Pancreas (tissue), 10 donors: ENCODE results near the gene IFNL2. TPM values are rescaled to one million over a fixed set of nuclear protein-coding genes. Genes with fewer than 3 reads are reported as not detected.

Experiments used
- ATAC-seq, 4 donors: fragments of 200-7000 bp; cut with Tn5 transposase; one replicate each; pipeline versions ENCODE4 v1.8.0 to v1.9.1; 2020; ENCODE audit warnings: mild to moderate bottlenecking in 4 of 4, moderate library complexity in 4 of 4
- DNase-seq, 6 donors: peaks; one replicate each; pipeline ENCODE4 v3.0.0-alpha.2; 2020
- FAIRE-seq: peaks from 2 replicates; lab custom pipeline; 2012; peaks lifted over from hg19 to GRCh38; lab: Jason Lieb, UNC
- H3K27ac ChIP-seq, 4 donors: fragments of 200-600 bp; sonication (generic); 1 replicate in 3 of 4; 2 replicates in 1 of 4; pipeline versions ENCODE4 v1.5.0 to v1.8.0; 2020
- H3K27me3 ChIP-seq, 4 donors: fragments of 200-600 bp; one replicate each; pipeline ENCODE4 v1.8.0; 2021
- H3K36me3 ChIP-seq, 3 donors: fragments of 200-600 bp; sonication (generic) in 1 of 3; one replicate each; pipeline versions ENCODE4 v1.5.0 to v1.8.0; 2020 to 2021
- H3K4me1 ChIP-seq, 3 donors: fragments of 200-600 bp; one replicate each; pipeline ENCODE4 v1.8.0; 2021
- H3K4me3 ChIP-seq, 4 donors: fragments of 200-600 bp; sonication (generic) in 2 of 4; one replicate each; pipeline versions ENCODE4 v1.5.0 to v1.8.0; 2020 to 2021
- H3K9me3 ChIP-seq, 4 donors: fragments of 200-600 bp; one replicate each; pipeline ENCODE4 v1.8.0; 2021
- CTCF ChIP-seq, 4 donors: fragments of 200-600 bp; sonication (generic) in 3 of 4; IDR thresholded peaks; one replicate each; pipeline versions ENCODE4 v1.5.0 to v1.8.0; 2021; ENCODE audit warnings: antibody characterized with exemption in 4 of 4
- WGBS, 2 donors: extraction: QIAGEN DNeasy Blood & Tissue Kit; methylation state at CpG; one replicate each; pipeline ENCODE4 v1.1.7; 2013; 5-methylcytosine and 5-hydroxymethylcytosine counted together
- intact Hi-C, 3 donors: fragments of 100-400 bp; cut with DNase I; formaldehyde crosslinking; loops; one replicate each; pipeline versions ENCODE4 v1.11.1 to v1.14.2; 2022
- polyA plus RNA-seq, 2 donors: library from polyadenylated mRNA; stranded (reverse); fragments of 200-250 nt; gene quantifications; one replicate each; pipeline ENCODE4 v1.2.3, GENCODE V29; 2013
- total RNA-seq, 6 donors: library from RNA; stranded (reverse); fragmentation: NEBNext Ultra II Directional in 4 of 6; extraction: Animal tissue kit (Norgen Biotek cat#: 25700) in 4 of 6; gene quantifications; one replicate each; pipeline versions ENCODE4 v1.2.1 to v1.2.4, GENCODE V29; 2021 to 2023
- donor health status: healthy with polysubstance abuse.
- donor health status: DM: no; HTN: no; CAD: no; lungs with moderate emphysema.
- donor health status: DM: no; HTN: no; CAD: no.
- donor health status: control.
- donor health status: control.
- donor health status: Bipolar disorder and iron deficiency.
- donor health status: DM: yes; HTN: yes; CAD: no.
- donor health status: DM: no; HTN: no; CAD: no.
- donor health status: DM: no; HTN: no; CAD: no.
- donor health status: DM: yes; HTN: yes; CAD: no.

IFNL2 gene
- total and polyA plus RNA-seq, 8 donors, result not detected

GRCh38 chr19:39293394-39293793 is 25.2 kb downstream of the IFNL2 start:
- DNase-seq, result peak in 1 of 6 donors; percentile 1
- H3K27me3 ChIP-seq, result no peaks in the 10 kb centered on the region
- FAIRE-seq, result no peak
- no peaks in the 10 kb centered on the region for H3K36me3 ChIP-seq
- intact Hi-C loops, result no loop called here
- H3K27ac ChIP-seq, result no peak overlapping the region
- no peak for TF ChIP-seq CTCF (IDR thresholded peaks at IDR 0.05)
- WGBS, 2 donors, result 79 to 82% methylated on average over 4 of the region's 4 CpGs
- H3K4me3 ChIP-seq, result no peak overlapping the region
- no peaks in the 10 kb centered on the region for H3K9me3 ChIP-seq
- no peak for ATAC-seq
- H3K4me1 ChIP-seq, result no peaks in the 10 kb centered on the region

GRCh38 chr19:39296055-39296645 is 28.0 kb downstream of the IFNL2 start, which contains the start of gene IFNL1:
TSS of gene IFNL1 (plus strand) at chr19:39296407. CDS start at chr19:39296422, 15 bp downstream.
- no peak within 1 kb of the TSS for H3K27ac ChIP-seq
- no peak for FAIRE-seq
- no peak for ATAC-seq
- intact Hi-C loops, result no loop called here
- no peaks in the 10 kb centered on the region for H3K36me3 ChIP-seq
- no peaks in the 10 kb centered on the region for H3K4me1 ChIP-seq
- no peaks in the 10 kb centered on the region for H3K9me3 ChIP-seq
- 85 to 89% methylated on average over 11 of the region's 11 CpGs for WGBS, 2 donors
- no peak within 1 kb of the TSS for H3K4me3 ChIP-seq
- TF ChIP-seq CTCF (IDR thresholded peaks at IDR 0.05), result no peak
- DNase-seq, result peak in 1 of 6 donors; percentile 33
- no peaks in the 10 kb centered on the region for H3K27me3 ChIP-seq

GRCh38 chr19:39296906-39297305 is 28.7 kb downstream of the IFNL2 start:
- DNase-seq (no peak), ATAC-seq (no peak), FAIRE-seq (no peak)
- H3K4me3 ChIP-seq, result no peak overlapping the region
- WGBS, 2 donors, result 77 to 83% methylated on average over 4 of the region's 4 CpGs
- no peak overlapping the region for H3K27ac ChIP-seq
- TF ChIP-seq CTCF (IDR thresholded peaks at IDR 0.05), result no peak
- no peaks in the 10 kb centered on the region for H3K4me1 ChIP-seq
- intact Hi-C loops, result no loop called here
- H3K9me3 ChIP-seq, result no peaks in the 10 kb centered on the region
- no peaks in the 10 kb centered on the region for H3K27me3 ChIP-seq
- no peaks in the 10 kb centered on the region for H3K36me3 ChIP-seq

- H3K4me3 ChIP-seq, result no peak overlapping the region
- FAIRE-seq (no peak), DNase-seq (no peak), ATAC-seq (peak in 1 of 4 donors; percentile 34)
- H3K9me3 ChIP-seq, result no peaks in the 10 kb centered on the region
- no peaks in the 10 kb centered on the region for H3K36me3 ChIP-seq
- TF ChIP-seq CTCF (IDR thresholded peaks at IDR 0.05), result no peak
- H3K27me3 ChIP-seq, result no peaks in the 10 kb centered on the region
- 62% methylated on average over 17 of the region's 17 CpGs for WGBS, 2 donors
- H3K4me1 ChIP-seq, result no peaks in the 10 kb centered on the region
- intact Hi-C loops, result no loop called here
- no peak overlapping the region for H3K27ac ChIP-seq
These were observed 29.9 kb downstream of the IFNL2 start for GRCh38 chr19:39297931-39298634.

- intact Hi-C loops, result no loop called here
- TF ChIP-seq CTCF (IDR thresholded peaks at IDR 0.05), result no peak
- 85 to 94% methylated on average over 9 of the region's 9 CpGs for WGBS, 2 donors
- FAIRE-seq (no peak), DNase-seq (no peak), ATAC-seq (no peak)
- Histone ChIP-seq H3K27me3 (no peaks in the 10 kb centered on the region), H3K9me3 (no peaks in the 10 kb centered on the region), H3K4me3 (no peak overlapping the region), H3K27ac (no peak overlapping the region), H3K36me3 (no peaks in the 10 kb centered on the region), H3K4me1 (no peaks in the 10 kb centered on the region)
These were observed 31.2 kb downstream of the IFNL2 start for GRCh38 chr19:39299404-39299803.
